GM21528 (cell line): ENCODE data around the gene FAM9C.
"Not testable (repeated sequence)": the region's sequence is repeated elsewhere in the genome, so short reads cannot be mapped to it uniquely, and the experiment has no call there.

ENCODE experiments used
- ATAC-seq: cut with Tn5 transposase; IDR thresholded peaks from one replicate; pipeline ENCODE4 v1.9.1; 2021; ENCODE audit warnings: mild to moderate bottlenecking, moderate library complexity; ENCODE audit not compliant: unreplicated experiment, low FRiP score

The FAM9C gene

GRCh38 chrX:13076176-13076961 is 31.9 kb upstream of the FAM9C start:
- ATAC-seq: no peak

GRCh38 chrX:13074297-13075262 is 30.2 kb upstream of the FAM9C start:
- ATAC-seq: peak; percentile 69

GRCh38 chrX:13069771-13070416 is 25.5 kb upstream of the FAM9C start:
- no peak for ATAC-seq

DNA sequence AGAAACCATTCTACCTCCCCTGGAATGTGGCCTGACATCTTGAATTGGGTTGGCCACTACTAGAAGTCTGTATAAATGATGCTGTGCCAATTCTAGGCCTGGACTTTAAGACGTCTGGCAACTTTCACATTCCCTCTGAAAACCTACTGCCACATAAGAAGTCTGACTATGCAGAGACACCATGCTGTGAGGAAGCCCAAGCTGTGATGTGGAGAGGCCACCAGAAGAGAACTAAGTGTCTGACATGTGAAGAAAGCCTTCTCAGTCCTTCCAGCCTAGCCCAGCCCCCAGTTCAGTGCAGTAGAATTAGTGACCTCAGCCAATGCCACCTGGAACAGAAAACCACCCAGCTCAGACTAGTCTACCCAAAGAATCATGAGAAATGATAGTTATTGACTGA is 24.2 kb upstream of the FAM9C start:
- no peak for ATAC-seq

DNA sequence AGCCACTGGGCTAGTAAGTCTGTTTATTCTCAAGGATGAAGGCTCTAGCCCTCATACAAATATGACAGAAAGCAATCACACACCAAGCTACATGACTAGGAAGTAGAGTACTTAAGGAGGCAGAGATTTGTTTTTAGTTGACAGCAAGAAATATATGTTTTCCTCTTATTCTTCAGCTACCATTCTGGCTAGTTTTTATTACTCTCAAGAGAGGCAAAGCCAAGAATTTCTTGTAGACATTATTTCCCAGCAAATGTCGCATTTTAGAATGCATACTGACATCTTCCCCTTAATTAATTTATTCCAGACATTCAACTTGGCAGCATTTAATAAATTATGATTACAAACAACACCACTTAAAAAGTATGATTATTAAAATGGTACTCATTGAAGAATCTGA is 23.4 kb upstream of the FAM9C start:
- ATAC-seq: no peak

- ATAC-seq: no peak
Observed at GRCh38 chrX:13066391-13066790, 22.0 kb upstream of the FAM9C start.

- ATAC-seq: no peak
Observed at GRCh38 chrX:13064599-13065143, 20.3 kb upstream of the FAM9C start.

DNA sequence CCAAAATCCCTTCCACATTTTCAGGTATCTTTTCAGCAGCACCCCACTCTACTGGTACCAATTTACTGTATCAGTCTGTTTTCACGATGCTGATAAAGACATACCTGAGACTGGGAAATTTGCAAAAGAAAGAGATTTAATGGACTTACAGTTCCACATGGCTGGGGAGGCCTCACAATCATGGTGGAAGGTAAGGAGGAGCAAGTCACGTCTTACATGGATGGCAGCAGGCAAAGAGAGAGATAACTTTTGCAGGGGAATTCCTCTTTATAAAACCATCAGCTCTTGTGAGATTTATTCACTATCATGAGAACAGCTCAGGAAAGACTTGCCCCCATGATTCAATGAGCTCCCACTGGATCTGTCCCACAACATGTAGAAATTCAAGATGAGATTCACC is 18.7 kb upstream of the FAM9C start:
- ATAC-seq: not testable (repeated sequence)

- ATAC-seq: not testable (repeated sequence)
Observed at GRCh38 chrX:13062331-13062730, 17.9 kb upstream of the FAM9C start.

GRCh38 chrX:13061215-13061708 is 16.8 kb upstream of the FAM9C start:
- not testable (repeated sequence) for ATAC-seq

- ATAC-seq: no peak
Observed at GRCh38 chrX:13059637-13060499, 15.4 kb upstream of the FAM9C start.

DNA sequence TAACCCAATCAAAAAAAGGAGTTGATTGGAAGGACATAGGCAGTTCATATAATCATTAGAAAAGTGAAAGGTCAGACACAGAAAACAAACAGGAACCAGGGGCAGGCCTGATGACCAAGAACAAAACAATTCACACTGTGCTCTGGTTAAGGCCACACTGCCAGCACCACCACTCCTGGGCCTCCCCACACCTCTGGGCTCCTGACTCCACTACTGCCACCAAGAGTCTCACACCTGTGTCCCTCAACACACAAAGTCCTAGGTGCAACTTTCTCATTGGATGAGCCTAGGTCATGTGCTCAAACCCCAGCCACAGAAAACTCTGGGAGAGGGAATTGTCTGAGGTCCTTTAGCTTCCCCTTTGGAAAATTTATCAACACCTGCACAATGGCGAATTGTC is 11.1 kb upstream of the FAM9C start:
- ATAC-seq: no peak

GRCh38 chrX:13053171-13053570 is 8.8 kb upstream of the FAM9C start:
- ATAC-seq: no peak

DNA sequence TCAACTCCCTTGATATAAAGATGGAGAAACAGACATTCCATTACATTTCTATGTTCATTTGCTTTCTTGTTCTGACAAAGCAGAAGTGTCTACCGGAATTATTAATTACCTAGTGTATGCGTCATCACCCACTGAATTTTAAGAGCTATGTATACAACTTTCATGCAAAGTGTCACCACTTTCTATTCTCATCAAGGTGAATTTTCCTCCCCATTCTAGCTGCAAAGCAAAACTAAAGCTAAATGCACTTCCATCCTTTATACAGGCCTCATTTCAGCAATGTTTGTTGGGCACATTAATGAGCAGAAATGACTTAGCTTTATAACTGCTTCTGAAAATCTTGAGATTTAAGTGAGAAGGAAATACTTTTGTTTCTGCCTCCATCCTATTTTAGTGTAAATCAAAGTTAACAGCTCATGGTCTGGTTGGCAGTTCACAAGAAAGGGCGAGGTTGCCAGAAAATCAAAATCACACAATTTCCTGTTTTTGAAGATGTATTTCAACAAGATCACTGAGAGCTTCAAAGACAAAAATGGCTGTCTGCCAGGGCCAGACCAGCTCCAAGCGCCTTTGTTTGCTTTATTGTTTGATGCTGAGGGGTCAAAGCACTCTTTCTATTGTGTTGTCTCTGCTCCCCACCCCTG is 7.2 kb upstream of the FAM9C start:
- ATAC-seq: peak; percentile 57

DNA sequence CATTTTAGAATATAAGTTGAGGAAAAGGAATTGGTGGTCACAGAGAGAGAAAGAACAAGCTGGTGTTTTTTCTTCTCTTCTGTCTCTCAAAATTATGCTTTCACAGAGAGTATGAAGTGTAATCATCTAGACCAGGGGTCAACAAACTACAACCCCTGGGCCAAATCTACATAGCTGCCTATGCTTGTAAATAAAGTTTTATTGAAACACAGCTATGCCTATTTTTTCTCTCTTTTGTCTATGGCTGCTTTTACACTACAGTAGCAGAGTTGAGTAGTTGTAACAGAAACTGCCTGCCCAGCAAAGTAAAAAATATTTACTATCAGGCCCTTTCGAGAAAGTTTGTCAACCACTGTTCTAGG is 6.7 kb upstream of the FAM9C start:
- ATAC-seq: no peak

DNA sequence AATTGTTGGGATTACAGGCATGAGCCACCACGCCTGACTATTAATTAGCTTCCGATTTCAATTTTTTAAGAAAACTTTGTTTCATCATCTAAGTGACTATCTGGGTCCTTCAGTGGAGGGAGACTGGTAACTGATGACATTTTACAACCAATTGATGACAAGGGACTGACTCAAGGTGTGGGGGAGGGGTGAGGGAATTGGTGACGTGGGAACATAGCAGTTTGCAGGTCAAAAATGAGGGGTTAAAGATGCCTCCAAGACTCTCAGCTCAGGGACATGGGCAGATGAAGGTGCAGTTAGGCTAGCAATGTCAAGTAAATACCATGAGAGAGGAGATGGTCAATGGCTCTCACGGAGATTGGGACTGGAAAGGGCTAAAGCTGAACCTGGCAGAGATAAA is 5.7 kb upstream of the FAM9C start:
- ATAC-seq: no peak

DNA sequence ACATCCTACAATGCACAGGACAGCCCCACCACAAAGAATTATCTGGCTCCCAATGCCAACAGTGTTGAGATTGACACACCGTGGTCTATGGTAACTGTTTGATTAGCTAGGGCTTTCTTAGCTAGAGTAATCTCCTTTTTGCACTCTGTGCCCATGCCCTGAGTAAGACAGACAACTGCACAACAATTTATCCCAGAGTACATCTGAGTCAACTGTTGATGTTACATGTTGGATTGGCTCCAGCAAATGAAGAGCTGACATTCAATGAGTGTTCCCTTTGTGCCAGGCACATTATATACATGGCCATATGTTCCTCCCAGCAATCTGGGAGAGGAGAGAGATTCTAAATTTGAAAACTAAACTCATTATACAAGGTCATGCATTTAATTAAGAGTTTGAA is 3.9 kb upstream of the FAM9C start:
- no peak for ATAC-seq

- no peak for ATAC-seq
Observed at GRCh38 chrX:13047759-13048158, 3.3 kb upstream of the FAM9C start.

- ATAC-seq: no peak
Observed at GRCh38 chrX:13046141-13046855, 1.9 kb upstream of the FAM9C start.
